Activated CD8-positive, alpha-beta memory T cell treated with anti-CD3 and anti-CD28 coated beads for 4 hours (primary cell): ENCODE data around the gene ZIK1.
A peak's percentile ranks its signal among the peaks of the same experiment; 100 is the strongest.

Experiments used
- DNase-seq, 2 donors: peaks; one replicate each; pipeline ENCODE4 v3.0.0-alpha.2; 2020; ENCODE audit warnings: low read depth in 2 of 2

ZIK1 gene

GRCh38 chr19:57611113-57611512 is 27.2 kb downstream of the ZIK1 start:
- no peak for DNase-seq

GRCh38 chr19:57613941-57614743 is 30.2 kb downstream of the ZIK1 start, which contains the start of gene ZNF134:
ZNF134 (plus strand) TSS chr19:57614242; CDS start chr19:57619469, 5,227 bp downstream.
- DNase-seq, result peak; percentile 77 to 85

- no peak for DNase-seq
Measured at GRCh38 chr19:57615346-57615745, 31.4 kb downstream of the ZIK1 start.

DNA sequence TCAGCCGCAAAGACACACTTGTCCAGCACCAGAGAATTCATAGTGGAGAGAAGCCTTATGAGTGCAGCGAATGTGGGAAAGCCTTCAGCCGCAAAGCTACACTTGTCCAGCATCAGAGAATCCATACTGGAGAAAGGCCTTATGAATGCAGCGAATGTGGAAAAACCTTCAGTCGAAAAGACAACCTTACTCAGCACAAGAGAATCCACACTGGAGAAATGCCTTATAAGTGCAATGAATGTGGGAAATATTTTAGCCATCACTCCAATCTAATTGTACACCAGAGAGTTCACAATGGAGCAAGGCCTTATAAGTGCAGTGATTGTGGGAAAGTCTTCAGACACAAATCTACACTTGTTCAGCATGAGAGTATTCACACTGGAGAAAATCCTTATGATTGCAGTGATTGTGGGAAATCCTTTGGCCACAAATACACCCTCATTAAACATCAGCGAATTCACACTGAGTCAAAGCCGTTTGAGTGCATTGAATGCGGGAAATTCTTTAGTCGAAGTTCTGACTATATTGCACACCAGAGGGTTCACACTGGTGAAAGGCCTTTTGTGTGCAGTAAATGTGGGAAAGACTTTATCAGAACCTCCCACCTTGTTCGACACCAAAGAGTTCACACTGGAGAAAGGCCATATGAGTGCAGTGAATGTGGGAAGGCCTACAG is 36.9 kb downstream of the ZIK1 start:
- no peak for DNase-seq

DNA sequence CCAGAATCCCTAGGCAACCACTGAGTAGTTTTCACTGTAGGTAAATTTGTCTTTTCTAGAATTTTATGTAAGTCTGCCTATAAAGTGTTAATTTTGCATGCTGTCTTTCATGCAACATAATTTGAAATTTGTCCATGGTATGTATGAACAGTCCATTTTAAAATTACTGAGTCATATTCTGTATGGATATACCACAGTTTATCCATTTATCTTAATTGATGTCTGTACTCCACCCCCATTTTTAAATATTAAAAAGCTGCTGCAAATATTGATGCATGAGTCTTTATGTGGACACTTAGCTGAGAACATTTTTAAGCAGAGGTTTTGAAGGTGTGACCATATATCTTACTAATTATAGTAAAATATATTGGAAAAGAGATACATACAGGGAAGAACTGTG is 39.1 kb downstream of the ZIK1 start:
- DNase-seq, result no peak

GRCh38 chr19:57632987-57633831 is 49.3 kb downstream of the ZIK1 start, which contains the start of gene ZNF211:
ZNF211 (plus strand) TSS chr19:57633168; CDS start chr19:57633347, 179 bp downstream.
- peak; percentile 74 to 78 for DNase-seq

DNA sequence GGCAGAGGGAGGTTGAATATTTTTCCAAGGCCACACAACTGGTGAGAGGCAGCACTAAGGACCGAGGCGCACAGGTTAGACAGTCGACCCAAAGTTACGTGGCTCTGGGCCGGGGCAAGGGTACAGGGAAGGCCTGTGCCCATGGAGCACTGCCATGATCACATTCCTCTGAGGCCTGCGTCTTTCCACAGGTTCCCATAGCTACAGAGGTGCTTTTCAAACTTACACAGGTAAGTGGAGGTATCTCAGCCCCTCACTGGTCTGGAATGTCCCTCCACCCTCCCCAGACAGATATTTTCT is 49.8 kb downstream of the ZIK1 start:
- no peak for DNase-seq

- DNase-seq, result no peak
Measured at GRCh38 chr19:57637379-57637778, 53.4 kb downstream of the ZIK1 start.

DNA sequence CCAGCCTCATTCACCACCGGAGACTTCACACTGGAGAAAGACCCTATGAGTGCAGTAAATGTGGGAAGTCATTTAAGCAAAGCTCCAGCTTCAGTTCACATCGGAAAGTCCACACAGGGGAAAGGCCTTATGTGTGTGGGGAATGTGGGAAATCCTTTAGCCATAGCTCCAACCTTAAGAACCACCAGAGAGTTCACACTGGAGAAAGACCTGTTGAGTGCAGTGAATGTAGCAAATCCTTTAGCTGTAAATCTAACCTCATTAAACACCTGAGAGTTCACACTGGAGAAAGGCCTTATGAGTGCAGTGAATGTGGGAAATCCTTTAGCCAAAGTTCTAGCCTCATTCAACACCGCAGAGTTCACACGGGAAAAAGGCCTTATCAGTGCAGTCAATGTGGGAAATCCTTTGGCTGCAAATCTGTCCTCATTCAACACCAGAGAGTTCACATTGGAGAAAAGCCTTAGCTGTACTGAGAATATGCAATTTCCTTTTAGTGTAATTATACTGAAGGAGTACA is 57.8 kb downstream of the ZIK1 start:
- no peak for DNase-seq

- no peak for DNase-seq
Measured at GRCh38 chr19:57642396-57643046, 58.6 kb downstream of the ZIK1 start.
